ENCODE measurements around the gene CAVIN3.

- TF ChIP-seq CTCF (IDR thresholded peaks at IDR 0.05; ENCODE audit: extremely low read depth in 1 of 2, insufficient read depth in 1 of 2, low read depth in 1 of 2, low read length in 2 of 2) (no peak), JUN (IDR thresholded peaks at IDR 0.05; ENCODE audit: borderline replicate concordance, insufficient read depth, insufficient read length, low read depth) (no peak), POLR2AphosphoS5 (IDR thresholded peaks at IDR 0.05; ENCODE audit: insufficient read depth, low read depth, low read length) (no peak), MAX (IDR thresholded peaks at IDR 0.05; ENCODE audit: insufficient read depth, insufficient read length) (no peak), MYC (IDR thresholded peaks at IDR 0.05; ENCODE audit: low read depth, low read length) (no peak)
Measured at GRCh38 chr11:6332066-6332465, 11.8 kb upstream of the CAVIN3 start.
